Activated CD4-positive, alpha-beta T cell treated with anti-CD3 and anti-CD28 coated beads, Interleukin-2, amount 50 U/mL, for 1 hour (primary cell): ENCODE results near the gene CYLD.

ENCODE experiments used
- DNase-seq: peaks from one replicate; pipeline ENCODE4 v3.0.0-alpha.2; 2020

CYLD gene

DNA sequence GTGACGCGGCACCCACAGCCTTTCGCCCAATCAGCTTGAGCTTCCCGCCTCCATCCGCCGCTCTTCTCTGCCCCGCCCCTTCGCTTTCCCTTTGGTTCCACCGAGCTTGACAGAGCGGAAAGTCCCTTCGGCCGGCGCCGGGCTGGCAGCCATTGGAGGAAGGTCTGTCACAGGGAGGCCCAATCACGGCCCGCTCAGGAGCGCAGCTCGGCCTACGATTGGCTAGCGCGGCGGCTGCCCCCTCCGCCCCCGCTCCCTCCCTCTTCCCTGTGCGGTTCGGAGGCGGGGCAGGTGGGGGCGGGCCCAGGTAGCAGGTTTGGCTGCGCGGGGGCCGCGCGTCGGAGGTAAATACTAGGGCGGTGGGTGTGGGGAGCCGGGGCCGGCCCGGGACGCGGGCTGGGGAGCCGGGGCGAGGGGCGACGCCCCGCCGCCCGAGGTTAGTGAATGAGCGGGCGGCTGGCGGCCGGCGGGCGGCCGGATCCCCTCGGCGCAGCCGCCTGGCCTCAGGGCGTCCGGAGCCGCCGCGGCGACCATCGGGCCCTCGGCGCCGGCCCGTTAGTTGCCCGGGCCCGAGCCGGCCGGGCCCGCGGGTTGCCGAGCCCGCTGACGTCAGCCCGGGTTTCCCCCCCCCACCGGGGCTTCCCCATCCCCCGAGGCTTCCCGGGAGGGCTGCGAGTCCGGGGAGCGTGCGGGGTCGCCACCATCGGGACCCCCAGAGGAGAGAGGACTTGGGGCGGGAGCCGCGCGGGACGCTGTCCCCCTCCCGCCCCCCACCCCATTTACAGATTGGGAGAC, at the start of gene CYLD:
Gene CYLD (plus strand): TSS at position 306 of the 795 bp plus-strand sequence. CDS start 7,613 bp downstream, outside the sequence.
- peak; percentile 99 for DNase-seq

DNA sequence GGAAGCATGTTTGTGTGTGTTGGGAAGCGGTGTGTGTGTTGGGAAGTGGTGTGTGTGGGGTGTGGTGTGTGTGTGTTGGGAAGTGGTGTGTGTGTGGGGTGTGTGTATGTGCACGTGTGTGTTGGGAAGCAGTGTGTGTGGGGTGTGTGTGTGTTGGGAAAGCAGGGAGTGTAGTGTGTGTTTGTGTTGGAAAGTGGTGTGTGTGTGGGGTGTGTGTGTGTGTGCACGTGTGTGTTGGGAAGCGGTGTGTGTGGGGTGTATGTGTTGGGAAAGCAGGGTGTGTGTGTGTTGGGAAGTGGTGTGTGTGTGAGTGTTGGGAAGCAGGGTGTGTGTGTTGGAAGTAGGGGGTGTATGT, 49.3 kb upstream of the CYLD start:
- no peak for DNase-seq

DNA sequence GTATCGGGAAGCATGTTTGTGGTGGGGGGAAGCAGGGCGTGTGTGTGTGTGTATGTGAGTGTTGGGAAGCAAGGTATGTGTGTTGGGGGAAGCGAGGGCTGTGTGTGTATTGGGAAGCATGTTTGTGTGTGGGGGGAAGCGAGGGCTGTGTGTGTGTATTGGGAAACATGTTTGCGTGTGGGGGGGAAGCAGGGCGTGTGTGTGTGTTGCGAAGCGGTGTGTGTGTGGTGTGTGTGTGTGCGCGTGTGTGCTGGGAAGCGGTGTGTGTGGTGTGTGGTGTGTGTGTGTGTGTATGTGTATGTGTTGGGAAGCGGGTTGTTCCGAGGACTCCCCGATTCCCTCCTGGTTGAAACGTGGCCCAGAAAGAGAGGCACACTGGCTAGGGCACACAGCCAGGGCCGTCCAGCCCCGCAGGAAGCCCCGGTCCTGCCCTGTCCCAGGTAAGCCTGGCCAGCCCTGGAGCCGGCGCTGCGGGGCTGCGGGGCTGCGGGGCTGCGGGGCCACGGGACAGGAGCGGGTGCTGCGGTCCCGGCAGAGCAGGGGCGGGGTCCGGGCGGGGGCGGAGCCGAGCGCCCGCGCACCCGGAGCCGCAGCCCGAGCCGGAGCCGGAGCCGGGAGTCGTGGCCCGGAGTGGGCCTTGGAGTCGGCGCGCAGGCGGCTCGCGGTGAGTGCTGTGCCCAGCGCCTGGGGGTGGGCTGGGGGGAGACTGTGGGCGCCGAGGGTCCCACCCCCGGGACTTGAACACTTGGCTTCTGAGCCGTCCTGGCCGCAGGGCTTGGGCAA, 48.7 kb upstream of the CYLD start, which contains the start of gene NOD2:
Gene NOD2 (plus strand): TSS at position 608 of the 783 bp plus-strand sequence. CDS start 5,890 bp downstream, outside the sequence.
- DNase-seq, result peak; percentile 40

DNA sequence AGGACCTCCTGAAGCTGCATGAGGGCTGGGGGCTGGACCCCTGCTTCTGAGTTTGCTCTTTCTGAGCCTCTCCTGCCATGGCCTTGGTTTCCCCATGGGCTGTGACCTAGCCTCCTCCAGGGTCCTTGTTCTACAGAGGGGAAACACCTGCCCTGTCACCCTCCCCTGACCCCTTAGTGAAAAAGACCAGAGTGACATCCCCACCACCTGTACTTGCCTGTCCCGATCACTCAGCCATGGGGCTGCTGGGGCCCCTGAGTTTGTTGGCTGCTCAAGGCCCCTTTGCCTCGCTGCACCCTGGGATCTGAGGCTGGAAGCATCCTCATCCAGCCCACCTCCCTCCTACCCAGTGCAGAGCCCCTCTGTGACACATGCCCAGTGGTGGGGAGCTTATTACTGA, 47.7 kb upstream of the CYLD start:
- no peak for DNase-seq

DNA sequence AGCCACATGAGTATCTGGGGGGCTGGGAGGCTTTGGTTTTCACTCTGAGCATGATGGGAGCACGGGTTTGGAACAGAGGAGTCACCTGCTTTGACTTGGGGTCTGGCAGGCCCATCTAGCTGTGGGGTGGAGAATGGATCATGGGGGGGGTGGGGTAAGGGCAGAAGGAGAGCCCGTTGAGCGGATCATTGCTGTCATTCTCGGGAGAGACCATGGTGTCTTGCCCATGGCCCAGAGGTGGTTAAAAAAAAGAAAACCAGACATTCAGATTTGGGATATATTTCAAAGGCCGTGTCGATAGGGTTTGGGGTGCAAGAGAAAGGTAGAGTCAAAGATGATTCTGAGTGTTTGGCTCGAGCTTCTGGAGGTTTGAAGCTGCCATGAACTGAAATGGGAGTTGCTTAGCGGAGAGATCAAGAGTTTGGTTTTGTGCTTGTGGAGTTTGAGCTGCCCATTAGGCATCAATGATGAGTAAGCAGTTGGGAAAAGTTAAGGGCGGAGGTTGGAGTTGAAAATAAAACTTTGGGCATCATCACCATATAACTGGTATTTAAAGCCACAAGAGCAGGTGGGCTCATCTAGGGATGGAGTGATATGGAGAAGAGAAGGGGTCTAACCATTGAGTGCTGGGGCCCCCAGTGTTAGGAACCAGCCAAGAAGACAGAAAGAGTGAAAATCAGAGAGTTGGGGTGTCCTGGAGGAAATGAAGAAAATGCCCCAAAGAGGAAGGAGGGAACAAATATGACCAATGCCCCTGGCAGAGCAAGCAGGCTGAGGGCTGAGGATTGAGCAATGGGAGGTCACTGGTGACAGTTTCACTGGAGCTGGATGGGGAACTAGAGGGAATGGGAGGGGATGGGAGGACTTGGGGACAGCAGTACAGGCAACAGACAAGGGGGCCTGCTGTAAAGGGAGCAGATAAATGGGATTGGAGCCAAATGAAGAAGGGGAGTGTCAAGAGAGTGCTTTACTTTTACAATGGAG, 46.6 kb upstream of the CYLD start:
- no peak for DNase-seq

DNA sequence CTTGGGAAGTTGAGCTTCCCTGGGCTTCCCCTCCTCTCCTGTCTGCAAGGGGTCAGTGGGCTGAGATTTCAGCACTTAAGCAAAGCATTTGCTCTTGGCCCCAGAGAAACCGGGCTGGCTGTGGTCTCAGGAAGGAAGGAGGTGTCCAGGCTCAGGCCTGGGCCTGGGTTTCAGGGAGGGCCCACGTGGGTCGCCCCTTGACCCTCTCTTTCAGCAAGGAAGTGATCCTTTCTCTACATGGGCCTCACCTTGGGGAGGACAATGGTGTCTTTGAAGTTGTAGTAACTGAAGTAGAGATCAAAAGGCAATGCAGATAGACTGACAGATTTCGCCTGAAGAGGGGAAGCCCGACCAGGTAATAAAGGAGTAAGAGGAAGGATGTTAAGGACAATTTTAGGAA, 45.8 kb upstream of the CYLD start:
- no peak for DNase-seq

DNA sequence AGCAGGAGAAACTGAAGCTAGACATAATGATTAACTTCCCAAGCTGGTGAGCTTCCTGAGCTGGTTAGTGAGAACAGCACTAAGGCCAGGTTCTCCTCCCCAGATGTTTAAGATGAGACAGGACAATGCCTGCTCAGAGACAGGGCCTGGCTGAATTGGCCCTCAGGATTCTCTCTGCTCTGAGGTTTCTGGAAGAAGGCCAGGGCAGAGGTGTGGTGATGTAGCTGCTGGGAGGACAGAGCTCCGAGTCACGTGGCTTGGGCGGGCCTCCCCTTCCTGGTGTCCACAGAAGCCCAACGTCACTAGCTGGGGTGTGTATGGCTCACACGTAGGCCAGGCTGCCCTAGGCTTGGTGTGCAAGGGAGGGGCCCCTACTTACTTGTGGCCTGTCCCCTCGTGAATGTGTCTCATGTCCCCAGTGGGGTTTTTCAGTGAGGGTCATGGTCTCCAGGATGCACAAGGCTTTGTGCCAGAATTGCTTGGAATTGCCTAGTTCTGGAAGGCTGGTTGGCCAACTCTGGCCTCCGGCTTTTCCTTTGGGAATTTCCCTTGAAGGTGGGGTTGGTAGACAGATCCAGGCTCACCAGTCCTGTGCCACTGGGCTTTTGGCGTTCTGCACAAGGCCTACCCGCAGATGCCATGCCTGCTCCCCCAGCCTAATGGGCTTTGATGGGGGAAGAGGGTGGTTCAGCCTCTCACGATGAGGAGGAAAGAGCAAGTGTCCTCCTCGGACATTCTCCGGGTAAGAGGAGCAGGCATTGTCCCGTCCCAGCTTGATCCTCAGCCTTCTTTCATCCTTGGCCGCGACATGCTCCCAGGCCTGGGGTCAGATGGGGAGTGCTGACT, 45.1 kb upstream of the CYLD start:
- DNase-seq, result peak; percentile 52

DNA sequence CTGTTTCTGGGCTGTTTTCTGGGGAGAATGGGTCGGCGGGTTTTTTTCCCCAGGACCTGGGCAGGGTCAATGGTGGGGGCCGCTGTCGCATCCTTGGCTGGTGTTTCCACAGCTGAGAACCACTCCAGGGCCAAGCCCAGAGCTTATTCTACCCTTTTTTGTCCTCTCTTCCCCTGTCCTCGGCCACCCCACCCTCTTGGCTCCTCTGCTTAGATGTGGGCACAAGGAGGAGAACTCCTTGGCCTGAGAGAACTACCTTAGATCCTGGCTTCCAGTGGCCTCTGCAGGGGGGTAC, 44.5 kb upstream of the CYLD start:
- DNase-seq, result no peak

DNA sequence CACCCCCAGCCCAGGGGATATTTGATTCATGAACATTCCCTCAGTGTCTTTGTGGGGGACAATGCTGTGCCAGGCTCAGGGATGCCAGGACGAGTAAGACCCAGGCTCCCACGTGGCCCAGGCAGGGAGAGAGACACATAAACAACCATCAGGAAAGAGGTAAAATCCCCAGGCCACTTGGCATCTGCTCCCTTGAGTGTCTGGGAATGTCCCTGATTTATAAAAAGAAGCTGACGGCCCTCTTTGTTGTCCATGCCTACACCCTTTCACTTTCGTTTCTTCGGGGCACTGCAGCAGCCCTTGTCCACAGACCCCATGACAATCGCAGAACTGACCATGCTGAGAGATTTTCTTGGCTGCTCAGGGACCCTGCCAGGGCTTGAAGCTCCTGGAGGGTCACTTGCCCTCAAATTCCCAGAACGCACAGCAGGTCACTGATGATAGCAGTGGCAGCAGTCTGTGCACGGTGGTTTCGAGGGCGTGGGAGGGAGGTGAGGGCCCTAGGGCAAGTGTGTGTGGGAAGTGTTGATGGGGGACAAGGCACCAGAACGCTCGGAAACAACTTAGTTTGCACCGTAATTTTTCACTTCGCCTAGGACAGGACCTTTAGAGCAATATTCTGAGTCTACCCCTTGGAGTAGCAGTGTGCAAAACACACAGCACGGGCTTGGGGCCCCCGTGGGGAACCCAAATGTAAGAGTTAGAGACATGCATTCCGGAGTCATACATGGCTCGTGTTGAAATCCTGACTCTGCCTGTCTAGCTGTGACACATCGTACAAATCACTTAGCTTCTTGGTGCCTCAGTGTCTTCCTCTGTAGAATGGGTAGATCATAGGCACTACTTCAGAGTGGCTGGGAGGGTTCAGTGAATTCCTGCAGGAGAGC, 43.8 kb upstream of the CYLD start:
- DNase-seq, result no peak

DNA sequence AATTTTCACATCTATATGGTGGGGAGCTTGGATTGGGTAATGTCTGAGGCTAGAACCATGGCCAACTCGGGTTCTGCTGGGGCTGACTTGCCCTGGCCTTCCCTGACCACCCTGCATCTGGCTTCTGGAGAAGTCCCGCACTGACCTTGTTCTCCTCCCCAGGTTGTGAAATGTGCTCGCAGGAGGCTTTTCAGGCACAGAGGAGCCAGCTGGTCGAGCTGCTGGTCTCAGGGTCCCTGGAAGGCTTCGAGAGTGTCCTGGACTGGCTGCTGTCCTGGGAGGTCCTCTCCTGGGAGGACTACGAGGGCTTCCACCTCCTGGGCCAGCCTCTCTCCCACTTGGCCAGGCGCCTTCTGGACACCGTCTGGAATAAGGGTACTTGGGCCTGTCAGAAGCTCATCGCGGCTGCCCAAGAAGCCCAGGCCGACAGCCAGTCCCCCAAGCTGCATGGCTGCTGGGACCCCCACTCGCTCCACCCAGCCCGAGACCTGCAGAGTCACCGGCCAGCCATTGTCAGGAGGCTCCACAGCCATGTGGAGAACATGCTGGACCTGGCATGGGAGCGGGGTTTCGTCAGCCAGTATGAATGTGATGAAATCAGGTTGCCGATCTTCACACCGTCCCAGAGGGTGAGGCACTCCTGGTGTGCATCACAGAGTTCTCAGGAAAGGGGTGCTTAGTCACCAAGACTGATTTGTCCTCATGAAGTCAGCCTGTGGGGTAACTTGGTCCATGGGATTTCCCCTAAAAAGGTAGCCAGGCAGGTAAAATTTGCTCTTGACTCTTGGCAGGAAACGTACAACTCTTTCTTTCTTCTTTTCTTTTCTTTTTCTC, 42.3 kb upstream of the CYLD start:
- peak; percentile 36 for DNase-seq

DNA sequence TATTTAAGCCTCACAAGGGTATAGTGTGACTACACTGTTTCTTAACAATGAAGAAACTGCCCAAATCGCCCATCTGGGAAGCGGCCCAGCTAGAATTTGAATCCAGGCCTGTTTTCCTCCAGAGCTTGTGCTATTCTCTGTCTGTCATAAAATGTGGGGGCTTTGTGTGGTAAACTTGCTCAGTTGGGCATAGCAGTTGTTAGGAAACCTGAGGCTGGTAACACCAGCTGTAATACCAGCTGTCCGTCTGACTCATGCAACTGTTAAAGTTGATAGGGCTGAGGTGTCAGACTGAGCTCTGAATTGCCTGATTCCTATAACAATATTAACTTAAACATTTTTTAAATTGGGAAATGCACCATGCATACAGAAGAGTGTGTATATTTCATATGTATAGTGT, 39.2 kb upstream of the CYLD start:
- no peak for DNase-seq

DNA sequence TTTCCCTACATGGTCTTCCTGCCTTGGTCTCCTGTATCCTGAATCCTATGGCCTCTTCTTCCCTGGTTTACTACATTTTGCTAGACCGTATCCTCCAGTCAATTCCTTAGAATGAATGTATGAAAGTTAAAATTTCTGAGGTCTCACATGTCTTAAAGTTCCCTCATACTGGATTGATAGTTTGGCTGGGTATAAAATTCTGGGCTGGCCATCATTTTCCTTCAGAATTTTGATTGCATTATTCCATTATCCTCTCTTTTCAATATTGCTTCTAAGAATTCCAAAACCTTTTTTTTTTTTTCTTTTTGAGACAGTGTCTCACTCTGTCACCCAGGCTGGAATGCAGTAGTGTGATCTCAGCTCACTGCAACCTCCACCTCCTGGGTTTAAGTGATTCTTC, 37.6 kb upstream of the CYLD start:
- no peak for DNase-seq

DNA sequence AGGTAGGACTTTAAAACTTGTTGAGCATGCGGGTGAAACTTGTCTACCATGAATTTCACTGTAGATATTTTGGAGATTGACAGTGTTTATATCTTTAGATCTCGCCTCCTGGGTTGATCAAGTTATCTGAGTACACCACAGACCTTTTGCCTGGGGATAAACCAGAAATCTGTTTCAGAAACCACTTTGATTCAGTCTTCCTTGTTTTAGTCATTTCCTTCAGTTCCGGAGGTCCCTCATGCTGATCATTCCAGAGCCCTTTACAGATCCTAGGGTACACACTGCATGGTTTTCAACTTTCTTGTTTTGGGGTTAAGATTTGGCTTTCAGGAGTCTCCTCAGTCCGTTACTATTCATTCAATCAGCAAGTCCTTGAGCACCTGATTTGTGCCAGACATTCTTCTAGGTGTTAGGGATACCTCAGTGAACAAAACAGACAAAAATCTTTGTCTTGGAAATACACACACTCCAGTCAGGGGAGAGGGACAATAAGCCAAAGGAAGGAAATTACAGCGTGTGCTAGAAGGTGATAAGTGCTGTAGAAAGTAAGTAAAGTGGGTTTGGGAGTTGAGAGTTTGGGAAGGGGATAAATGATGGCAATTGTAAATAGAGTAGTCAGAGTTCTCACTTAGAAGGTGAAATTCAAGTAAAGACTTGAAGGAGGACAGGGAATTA, 36.3 kb upstream of the CYLD start:
- no peak for DNase-seq

DNA sequence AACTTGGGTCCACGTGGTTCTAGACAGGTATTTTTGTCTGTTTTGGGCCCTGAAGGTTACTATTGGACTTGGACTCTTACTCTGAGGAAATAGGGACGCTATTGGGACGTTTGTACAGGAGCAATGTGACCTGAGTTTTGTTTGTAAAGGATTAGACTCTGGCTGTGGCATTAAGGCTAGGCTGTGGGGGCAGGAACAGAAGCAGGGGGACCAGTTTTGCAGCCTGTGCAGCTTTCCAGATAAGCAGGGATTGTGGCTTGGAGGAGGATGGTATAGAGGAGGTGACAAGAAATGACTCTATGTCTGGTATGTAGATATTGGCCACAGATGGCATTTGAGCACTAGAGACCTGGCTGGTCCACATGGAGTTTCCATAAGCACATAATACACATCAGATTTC, 35.6 kb upstream of the CYLD start:
- no peak for DNase-seq

DNA sequence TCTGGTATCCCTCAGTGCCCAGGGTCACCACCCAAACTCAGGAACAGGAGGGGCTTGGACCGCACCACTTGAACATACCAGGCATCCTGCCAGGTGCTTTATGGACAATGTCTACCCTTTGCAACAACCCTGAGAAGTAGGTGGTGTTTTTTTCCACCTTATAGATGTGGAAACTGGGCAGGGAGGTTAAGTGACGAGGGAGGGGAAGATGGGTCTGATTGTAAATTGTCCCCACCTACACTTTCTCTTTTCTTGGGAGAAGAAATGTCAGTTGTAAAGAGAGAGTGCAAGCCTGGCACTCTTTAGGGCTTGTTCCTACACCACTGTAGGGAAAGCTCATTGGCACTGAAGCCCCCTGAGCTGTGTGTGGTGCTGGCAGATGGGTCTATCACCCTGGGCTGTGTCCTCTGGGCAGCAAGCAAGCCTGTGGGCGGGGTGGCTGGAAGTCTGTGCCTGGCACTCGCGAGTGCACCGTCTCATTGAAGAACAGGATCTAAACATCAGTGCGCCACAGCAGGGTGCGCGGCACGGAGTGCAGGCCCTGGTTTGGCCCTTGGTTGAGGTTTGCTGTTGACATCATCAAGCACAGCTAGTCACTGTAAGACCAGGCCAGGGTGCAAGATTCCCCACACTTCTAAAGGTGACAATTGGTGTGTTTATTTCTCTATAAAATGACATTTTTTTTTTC, 33.4 kb upstream of the CYLD start:
- DNase-seq, result peak; percentile 41

DNA sequence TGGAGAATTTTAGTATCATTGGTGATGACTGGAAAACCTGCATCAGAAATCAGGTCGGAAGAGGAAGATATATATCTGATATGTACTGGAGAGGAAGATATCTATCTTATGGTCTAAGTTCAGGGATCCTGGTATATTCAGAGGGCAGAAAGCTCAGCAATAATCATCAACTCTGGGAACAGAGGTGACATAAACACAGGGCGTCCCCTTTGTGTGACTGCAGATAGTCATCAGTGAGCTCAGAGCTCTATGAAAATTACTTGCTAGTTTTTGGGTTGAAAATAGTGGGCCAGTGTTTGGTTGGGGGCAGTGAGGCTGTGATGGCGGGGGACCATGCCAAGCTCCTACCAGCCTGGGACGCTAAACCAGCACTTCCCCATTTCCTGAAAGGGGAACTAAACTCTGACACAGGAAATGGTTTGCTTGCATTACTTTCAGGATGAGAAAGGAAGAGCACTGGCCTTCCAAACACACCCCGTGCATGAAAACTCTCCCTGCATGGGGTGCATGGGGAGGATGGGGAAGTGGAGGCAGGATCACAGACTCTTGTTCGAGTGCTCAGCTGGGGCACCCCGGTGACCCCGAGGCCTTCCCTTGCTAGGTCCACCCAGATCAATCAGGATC, 32.7 kb upstream of the CYLD start:
- no peak for DNase-seq

DNA sequence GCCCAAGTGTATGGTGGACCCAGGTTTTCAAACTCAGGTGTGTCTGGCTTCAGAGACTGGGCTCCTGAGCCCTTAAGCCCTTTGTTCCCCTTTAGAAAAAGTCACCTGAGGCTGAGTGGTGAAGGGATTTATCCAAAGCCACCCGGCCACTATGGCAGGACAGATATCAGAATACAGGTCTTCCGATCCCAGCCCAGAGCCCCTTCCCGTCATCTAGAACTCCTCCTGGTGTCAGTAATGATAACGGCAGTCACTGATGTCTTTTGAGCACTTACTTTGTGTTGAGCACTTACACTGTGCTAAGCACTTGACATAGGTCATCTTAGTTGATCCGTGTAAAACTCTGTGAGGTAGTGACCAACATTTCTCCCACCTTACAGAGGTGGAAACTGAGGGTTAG, 31.9 kb upstream of the CYLD start:
- DNase-seq, result no peak

DNA sequence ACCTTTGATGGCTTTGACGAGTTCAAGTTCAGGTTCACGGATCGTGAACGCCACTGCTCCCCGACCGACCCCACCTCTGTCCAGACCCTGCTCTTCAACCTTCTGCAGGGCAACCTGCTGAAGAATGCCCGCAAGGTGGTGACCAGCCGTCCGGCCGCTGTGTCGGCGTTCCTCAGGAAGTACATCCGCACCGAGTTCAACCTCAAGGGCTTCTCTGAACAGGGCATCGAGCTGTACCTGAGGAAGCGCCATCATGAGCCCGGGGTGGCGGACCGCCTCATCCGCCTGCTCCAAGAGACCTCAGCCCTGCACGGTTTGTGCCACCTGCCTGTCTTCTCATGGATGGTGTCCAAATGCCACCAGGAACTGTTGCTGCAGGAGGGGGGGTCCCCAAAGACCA, 30.8 kb upstream of the CYLD start:
- no peak for DNase-seq
